AG10803 (cell line): ENCODE results near the gene ADARB2.

Source experiments
- DNase-seq: peaks from one replicate; pipeline ENCODE4 v3.0.0; 2010; ENCODE audit warnings: low read depth
- H3K4me3 ChIP-seq: 2 replicates; pipeline ENCODE4 v1.5.1; 2011; ENCODE audit warnings: mild to moderate bottlenecking, low read length, control low read depth
- TF ChIP-seq, protein P1 (sequence below): conservative IDR thresholded peaks from 2 replicates; pipeline ENCODE4 v1.5.1; 2011; ENCODE audit warnings: mild to moderate bottlenecking, low read length, control low read depth, inconsistent platforms

Gene ADARB2

DNA sequence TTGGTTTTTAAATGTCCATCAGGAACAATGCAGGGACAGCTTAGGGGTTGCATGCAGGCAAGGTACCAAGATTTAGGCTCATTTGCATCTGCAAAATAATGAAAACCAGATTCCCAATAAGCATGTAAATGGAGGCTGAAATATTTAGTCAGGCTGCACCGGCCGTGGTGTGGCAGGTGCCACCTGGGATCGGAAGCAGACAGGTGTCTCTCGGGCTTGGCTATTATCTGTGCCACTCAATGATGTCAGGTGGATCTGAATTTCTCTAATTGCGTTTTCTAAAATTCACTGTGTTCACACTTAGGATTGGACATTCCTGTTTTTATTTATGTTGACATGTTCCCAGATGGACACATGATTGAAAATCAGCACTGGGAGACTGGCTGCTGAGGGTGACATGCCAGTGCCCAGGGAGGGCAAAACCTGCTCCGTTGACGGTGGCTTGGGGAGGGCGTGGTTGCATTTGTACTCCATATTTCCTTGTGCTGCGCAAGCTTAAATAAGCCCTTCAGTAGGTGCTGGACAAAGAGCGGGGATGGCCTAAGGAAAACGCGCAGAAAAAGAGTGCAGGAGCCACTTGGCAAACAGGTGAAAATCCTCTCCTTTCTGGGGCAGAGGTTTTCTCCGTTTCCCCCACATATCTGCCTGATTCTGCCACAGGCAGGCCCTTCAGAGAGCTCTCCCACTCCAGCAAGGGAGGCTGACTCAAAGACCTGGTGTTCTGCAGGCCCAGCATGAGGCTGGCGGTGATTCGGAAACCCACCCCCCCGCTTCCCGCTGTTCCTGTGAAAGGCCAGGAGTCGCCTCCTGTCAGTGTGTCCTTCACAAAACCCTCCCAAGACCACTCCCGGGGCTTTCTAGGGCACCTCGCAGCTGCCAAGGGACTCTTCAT is 538.6 kb downstream of the ADARB2 start:
- no peak overlapping the region for H3K4me3 ChIP-seq
- DNase-seq, result no peak
- TF ChIP-seq, protein P1, sequence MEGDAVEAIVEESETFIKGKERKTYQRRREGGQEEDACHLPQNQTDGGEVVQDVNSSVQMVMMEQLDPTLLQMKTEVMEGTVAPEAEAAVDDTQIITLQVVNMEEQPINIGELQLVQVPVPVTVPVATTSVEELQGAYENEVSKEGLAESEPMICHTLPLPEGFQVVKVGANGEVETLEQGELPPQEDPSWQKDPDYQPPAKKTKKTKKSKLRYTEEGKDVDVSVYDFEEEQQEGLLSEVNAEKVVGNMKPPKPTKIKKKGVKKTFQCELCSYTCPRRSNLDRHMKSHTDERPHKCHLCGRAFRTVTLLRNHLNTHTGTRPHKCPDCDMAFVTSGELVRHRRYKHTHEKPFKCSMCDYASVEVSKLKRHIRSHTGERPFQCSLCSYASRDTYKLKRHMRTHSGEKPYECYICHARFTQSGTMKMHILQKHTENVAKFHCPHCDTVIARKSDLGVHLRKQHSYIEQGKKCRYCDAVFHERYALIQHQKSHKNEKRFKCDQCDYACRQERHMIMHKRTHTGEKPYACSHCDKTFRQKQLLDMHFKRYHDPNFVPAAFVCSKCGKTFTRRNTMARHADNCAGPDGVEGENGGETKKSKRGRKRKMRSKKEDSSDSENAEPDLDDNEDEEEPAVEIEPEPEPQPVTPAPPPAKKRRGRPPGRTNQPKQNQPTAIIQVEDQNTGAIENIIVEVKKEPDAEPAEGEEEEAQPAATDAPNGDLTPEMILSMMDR, result no peak

DNA sequence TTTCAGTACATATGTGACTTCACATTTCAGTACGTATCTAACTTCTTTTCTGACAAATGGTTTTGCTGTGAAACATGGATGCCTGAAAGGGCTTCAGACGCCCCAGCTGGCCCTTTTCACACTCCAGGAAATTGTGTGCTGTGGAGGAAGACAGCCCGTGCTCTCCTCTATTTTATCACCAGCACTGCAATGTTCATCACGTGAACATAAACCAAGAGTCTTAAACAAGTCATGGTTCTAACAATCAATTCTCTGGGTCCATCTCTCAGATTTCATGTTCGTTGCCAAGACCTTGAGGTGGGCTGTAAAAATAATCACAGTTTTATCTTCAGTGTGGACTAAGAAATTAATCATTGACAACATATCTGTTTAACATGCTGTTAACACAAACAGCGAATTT is 539.9 kb downstream of the ADARB2 start:
- TF ChIP-seq, protein P1, result no peak
- DNase-seq, result no peak
- no peak overlapping the region for H3K4me3 ChIP-seq

DNA sequence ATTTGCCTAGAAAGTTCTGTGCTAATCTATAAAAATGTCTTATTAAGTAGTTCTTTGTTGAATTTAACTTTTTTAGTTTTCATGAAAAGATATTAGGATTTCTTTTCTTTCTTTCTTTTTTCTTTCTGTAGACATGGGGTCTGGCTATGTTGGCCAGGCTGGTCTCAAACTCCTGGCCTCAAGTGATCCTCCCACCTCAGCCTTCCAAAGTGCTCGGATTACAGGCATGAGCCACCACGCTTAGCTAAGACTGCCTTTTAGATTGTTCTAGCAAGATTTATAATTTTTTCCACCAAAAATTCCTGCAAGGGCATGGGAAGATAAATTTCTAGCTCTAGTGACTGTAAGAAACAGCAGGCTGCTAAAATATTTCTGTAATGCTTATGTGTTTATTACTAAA is 540.7 kb downstream of the ADARB2 start:
- TF ChIP-seq, protein P1, result no peak
- H3K4me3 ChIP-seq, result no peak overlapping the region
- DNase-seq, result no peak

DNA sequence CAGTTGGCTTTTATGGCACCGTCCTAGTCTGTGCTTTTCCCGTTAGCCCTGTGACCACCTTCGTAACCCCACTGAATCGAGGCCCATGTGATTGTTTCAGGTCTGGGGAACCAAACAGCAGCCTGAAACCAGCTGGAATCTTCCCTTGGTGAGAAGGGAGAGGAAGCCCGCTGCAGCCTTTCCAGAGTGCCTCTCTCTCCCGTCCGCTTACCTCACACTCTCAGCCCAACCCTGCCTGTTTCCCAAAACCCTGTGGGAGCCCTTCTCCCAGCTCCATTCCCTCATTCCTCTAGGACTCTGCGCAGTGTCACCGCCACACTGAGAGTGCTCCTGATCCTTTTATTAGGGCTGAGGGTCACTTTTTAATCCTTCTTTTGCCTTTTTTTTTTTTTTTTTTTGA is 541.5 kb downstream of the ADARB2 start:
- TF ChIP-seq, protein P1, result no peak
- no peak for DNase-seq
- no peak overlapping the region for H3K4me3 ChIP-seq

DNA sequence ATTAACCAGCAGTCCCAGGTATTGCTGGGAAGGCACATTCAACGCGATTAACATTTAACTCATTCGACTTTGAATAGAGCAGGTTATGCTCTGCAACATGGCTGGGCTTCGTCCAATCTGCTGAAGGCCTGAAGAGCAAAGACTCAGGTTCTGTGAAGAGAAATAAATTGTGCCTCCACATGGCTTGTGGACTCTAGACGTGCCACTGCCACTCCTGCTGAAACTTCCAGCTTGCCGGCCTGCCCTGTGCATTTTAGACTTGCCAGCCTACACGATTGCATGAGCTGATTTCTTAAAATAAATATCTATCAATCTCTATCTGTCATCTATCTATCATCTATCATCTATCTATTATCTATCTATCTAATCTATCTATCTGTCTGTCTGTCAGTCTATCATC is 543.2 kb downstream of the ADARB2 start:
- no peak overlapping the region for H3K4me3 ChIP-seq
- TF ChIP-seq, protein P1, result no peak
- DNase-seq, result no peak

DNA sequence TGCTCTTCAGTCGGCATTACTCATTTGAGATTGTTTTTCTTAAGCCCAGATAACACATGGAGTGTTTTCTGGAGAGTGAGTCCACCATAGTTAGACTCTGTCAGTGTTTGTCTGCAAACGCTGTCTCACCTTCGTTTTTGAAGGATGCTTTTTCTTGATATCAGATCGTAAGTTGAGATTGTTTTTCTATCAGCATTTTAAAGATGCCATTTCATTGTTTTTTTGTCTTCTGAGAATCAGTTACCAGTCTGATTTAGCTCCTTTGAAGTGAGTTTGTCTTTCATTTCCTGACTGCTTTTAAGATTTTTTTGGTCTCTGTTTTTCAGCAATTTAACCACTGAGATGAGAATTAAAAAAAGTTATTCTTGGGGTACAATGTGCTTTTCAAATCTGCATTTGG is 543.8 kb downstream of the ADARB2 start:
- H3K4me3 ChIP-seq, result no peak overlapping the region
- no peak for DNase-seq
- TF ChIP-seq, protein P1, result no peak

DNA sequence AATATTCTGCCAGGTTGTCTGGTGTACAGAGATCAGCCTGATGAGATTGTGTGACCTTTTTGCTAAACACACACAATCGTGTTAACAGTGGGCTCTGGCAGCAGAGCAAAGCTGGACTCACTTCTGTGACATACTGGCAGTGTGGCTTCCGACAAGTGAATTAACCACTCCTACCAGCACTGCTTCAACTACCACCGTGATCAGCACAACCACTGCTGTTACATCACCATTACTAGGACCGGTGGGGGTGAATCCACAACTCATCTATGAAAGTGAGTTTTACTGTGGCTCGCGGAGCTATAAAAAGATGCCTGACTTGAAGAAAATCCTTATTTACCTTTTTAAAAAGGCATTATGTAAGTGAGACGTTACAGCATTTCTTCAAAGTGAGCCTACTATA is 545.6 kb downstream of the ADARB2 start:
- DNase-seq, result no peak
- H3K4me3 ChIP-seq, result no peak overlapping the region
- TF ChIP-seq, protein P1, result no peak
